DOHH2 (cell line): ENCODE data around the gene COX6B2.

Experiments
- H3F3A ChIP-seq: fragments of 200-600 bp; sonication (generic), shearing (Covaris generic); 2 replicates; pipeline ENCODE4 v1.6.0; 2016; ENCODE audit warnings: antibody characterized with exemption, mild to moderate bottlenecking; ENCODE audit not compliant: control insufficient read depth, insufficient read depth
- H3K27ac ChIP-seq: fragments of 200-600 bp; sonication (generic); 2 replicates; pipeline ENCODE4 v1.5.1; 2014; ENCODE audit warnings: low read depth, mild to moderate bottlenecking, low read length, moderate library complexity
- H3K27me3 ChIP-seq: fragments of 200-600 bp; sonication (generic); 2 replicates; pipeline ENCODE4 v1.6.1; 2014; ENCODE audit warnings: mild to moderate bottlenecking, low read length, mixed read lengths; ENCODE audit not compliant: control insufficient read depth
- H3K36me3 ChIP-seq: fragments of 200-600 bp; sonication (generic); 2 replicates; pipeline ENCODE4 v1.6.1; 2014; ENCODE audit warnings: mild to moderate bottlenecking, low read length, moderate library complexity, mixed read lengths; ENCODE audit not compliant: control insufficient read depth
- H3K4me1 ChIP-seq: fragments of 200-600 bp; sonication (generic); 2 replicates; pipeline ENCODE4 v1.6.1; 2014; ENCODE audit warnings: mild to moderate bottlenecking, low read length, mixed read lengths; ENCODE audit not compliant: control insufficient read depth
- H3K4me2 ChIP-seq: fragments of 200-600 bp; sonication (generic); 2 replicates; pipeline ENCODE4 v1.6.0; 2014; ENCODE audit warnings: mild to moderate bottlenecking, low read length, moderate library complexity
- H3K4me3 ChIP-seq: fragments of 200-600 bp; sonication (generic); 2 replicates; pipeline ENCODE4 v1.5.1; 2014; ENCODE audit warnings: mild to moderate bottlenecking, low read length, mixed read lengths
- H3K79me2 ChIP-seq: fragments of 200-600 bp; sonication (generic); 2 replicates; pipeline ENCODE4 v1.6.1; 2014; ENCODE audit warnings: mild to moderate bottlenecking, low read length, mixed read lengths; ENCODE audit not compliant: control insufficient read depth
- H3K9me2 ChIP-seq: fragments of 200-600 bp; sonication (generic); replicated peaks from 2 replicates; pipeline ENCODE4 v1.6.1; 2014; ENCODE audit warnings: mild to moderate bottlenecking, low read length, mixed read lengths; ENCODE audit not compliant: control insufficient read depth
- H3K9me3 ChIP-seq: fragments of 200-600 bp; sonication (generic); 2 replicates; pipeline ENCODE4 v1.6.1; 2014; ENCODE audit warnings: antibody characterized with exemption, low read length, mixed read lengths; ENCODE audit not compliant: control insufficient read depth, insufficient read depth
- H4K20me1 ChIP-seq: fragments of 200-600 bp; sonication (generic); 2 replicates; pipeline ENCODE4 v1.6.0; 2014; ENCODE audit warnings: low read depth, mild to moderate bottlenecking, antibody characterized with exemption, low read length, moderate library complexity; ENCODE audit not compliant: control insufficient read depth, insufficient read depth
- CTCF ChIP-seq: fragments of 200-600 bp; sonication (generic); IDR thresholded peaks from one replicate; pipeline ENCODE4 v1.5.1; 2014; ENCODE audit warnings: antibody characterized with exemption, mild to moderate bottlenecking, low read depth, low read length; ENCODE audit not compliant: poor library complexity, severe bottlenecking
- EZH2phosphoT487 ChIP-seq: fragments of 200-600 bp; sonication (generic); IDR thresholded peaks from 2 replicates; pipeline ENCODE4 v1.6.1; 2017; ENCODE audit warnings: borderline replicate concordance, mild to moderate bottlenecking, antibody characterized with exemption, low read length, moderate library complexity, mixed read lengths

The COX6B2 gene

GRCh38 chr19:55325172-55325571, 29.3 kb downstream of the COX6B2 start, which contains the start of gene TMEM150B:
TMEM150B (minus strand) TSS chr19:55325341; CDS start chr19:55321036, 4,305 bp downstream.
- Histone ChIP-seq H3K4me1 (no peaks in the 10 kb centered on the region), H3K27me3 (peaks cover 16% of the 10 kb centered on the region; the same call in 1 of the 2 replicates), H3K79me2 (no peaks in the 10 kb centered on the region), H3K9me2 (no peaks in the 10 kb centered on the region), H3K9me3 (no peaks in the 10 kb centered on the region), H3K36me3 (no peaks in the 10 kb centered on the region), H3K4me3 (no peak within 1 kb of the TSS), H3K27ac (no peak within 1 kb of the TSS), H3F3A (no peaks in the 10 kb centered on the region), H4K20me1 (no peaks in the 10 kb centered on the region), H3K4me2 (no peak within 1 kb of the TSS)
- TF ChIP-seq CTCF (no peak), EZH2phosphoT487 (no peak)

DNA sequence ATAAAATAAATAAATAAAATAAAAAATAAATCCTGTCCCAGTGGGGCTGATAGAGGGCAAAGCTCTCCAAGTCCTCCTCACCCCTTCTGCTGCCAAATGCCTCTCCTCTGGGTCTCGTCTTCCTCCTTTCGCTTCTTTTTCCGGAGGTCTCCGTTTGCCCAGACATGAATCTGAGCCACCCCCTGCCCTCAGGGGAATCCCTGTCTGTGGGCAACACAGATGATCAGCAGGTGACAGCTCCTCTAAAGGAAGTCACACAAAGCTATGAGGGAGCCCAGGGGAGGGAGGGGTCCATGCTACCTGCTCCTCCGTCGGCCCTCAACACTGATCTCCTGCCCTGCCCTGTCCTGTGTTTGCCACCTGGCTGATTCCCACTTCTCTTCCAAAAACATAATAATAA, 29.9 kb downstream of the COX6B2 start:
- no peaks in the 10 kb centered on the region for H3K9me2 ChIP-seq
- H3K27ac ChIP-seq = no peak overlapping the region
- no peaks in the 10 kb centered on the region for H3K9me3 ChIP-seq
- no peaks in the 10 kb centered on the region for H3F3A ChIP-seq
- H3K79me2 ChIP-seq = no peaks in the 10 kb centered on the region
- H3K36me3 ChIP-seq = no peaks in the 10 kb centered on the region
- H3K4me3 ChIP-seq = no peak overlapping the region
- H3K4me2 ChIP-seq = no peak overlapping the region
- no peaks in the 10 kb centered on the region for H3K4me1 ChIP-seq
- H3K27me3 ChIP-seq = peaks cover 16% of the 10 kb centered on the region; the same call in 1 of the 2 replicates
- no peaks in the 10 kb centered on the region for H4K20me1 ChIP-seq
- no peak for TF ChIP-seq EZH2phosphoT487

- Histone ChIP-seq H3K9me3 (no peaks in the 10 kb centered on the region), H3F3A (no peaks in the 10 kb centered on the region), H3K9me2 (no peaks in the 10 kb centered on the region), H3K4me1 (no peaks in the 10 kb centered on the region), H3K27me3 (peaks cover 16% of the 10 kb centered on the region; the same call in 1 of the 2 replicates), H3K27ac (no peak overlapping the region), H3K4me2 (no peak overlapping the region), H4K20me1 (no peaks in the 10 kb centered on the region), H3K79me2 (no peaks in the 10 kb centered on the region), H3K36me3 (no peaks in the 10 kb centered on the region), H3K4me3 (no peak overlapping the region)
- TF ChIP-seq EZH2phosphoT487 (no peak), CTCF (no peak)
These were observed 32.2 kb downstream of the COX6B2 start for GRCh38 chr19:55322204-55322885.

DNA sequence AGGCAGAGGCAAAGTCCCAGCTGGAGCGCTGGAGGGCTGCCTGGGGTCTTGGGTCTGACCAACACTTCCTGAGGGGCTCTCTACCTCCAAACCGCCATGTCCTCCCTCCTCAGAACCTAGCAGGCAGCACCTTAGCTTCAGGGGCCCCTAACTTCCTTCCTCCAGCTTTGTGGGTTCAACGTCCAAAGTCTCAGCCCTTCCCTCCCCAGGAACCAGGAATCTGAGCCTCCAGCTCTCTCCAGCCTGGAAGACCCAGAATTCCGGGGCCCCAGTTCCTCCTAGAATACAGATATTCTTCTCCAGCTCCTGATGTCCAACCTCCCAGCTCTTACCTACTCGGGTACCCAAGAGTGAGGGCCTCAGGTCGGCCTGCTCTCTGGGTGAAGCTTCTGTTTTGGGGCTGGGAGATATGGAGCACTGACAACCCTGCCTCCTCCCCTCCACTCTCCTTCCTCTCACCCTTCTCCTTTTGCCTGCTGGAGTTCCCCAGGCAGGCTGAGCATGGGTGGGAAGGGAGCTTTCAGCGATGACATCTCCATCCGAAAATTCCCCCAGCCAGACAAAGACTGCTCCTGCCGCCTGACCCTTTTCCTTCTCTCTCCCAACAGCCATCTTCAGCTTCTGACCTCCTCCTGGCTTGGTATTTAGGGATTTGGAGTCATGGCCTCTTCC, 32.9 kb downstream of the COX6B2 start:
- H3K4me3 ChIP-seq = no peak overlapping the region
- H3K4me2 ChIP-seq = no peak overlapping the region
- H4K20me1 ChIP-seq = no peaks in the 10 kb centered on the region
- H3K9me2 ChIP-seq = no peaks in the 10 kb centered on the region
- no peaks in the 10 kb centered on the region for H3K4me1 ChIP-seq
- no peaks in the 10 kb centered on the region for H3K79me2 ChIP-seq
- H3K9me3 ChIP-seq = no peaks in the 10 kb centered on the region
- H3F3A ChIP-seq = no peaks in the 10 kb centered on the region
- H3K27me3 ChIP-seq = peaks cover 16% of the 10 kb centered on the region; the same call in 1 of the 2 replicates
- no peak overlapping the region for H3K27ac ChIP-seq
- no peaks in the 10 kb centered on the region for H3K36me3 ChIP-seq
- no peak for TF ChIP-seq CTCF
- TF ChIP-seq EZH2phosphoT487 = no peak
